HL-60 (cell line): ENCODE results near the gene ARHGEF12.

Experiments
- CTCF ChIP-seq: IDR thresholded peaks from one replicate; pipeline ENCODE4 v1.5.1; 2011; ENCODE audit warnings: low read length, control low read depth, inconsistent platforms; ENCODE audit not compliant: insufficient read depth
- GABPA ChIP-seq: IDR thresholded peaks from 2 replicates; pipeline ENCODE4 v1.6.1; 2012; ENCODE audit warnings: low read depth
- POLR2AphosphoS5 ChIP-seq: IDR thresholded peaks from 2 replicates; pipeline ENCODE4 v1.6.1; 2012; ENCODE audit warnings: low read depth

DNA sequence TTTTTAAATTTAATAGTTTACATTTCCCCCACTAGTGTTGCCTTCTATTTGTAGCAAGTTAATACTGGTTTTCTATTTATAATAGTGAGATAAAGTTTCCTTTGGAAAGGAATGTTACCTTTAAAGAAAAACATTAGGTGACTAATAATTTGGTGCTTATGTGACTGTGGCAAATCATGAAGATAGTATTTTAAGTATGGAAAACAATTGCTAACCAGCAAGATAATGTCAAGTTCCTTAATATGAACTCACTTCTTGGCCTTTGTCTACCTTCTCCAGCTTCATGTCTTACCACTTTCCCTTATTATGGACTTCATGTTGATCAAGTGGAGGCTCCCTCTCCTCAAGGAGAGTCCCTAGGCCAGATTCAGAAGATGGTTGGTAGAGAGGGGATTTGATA, 27.2 kb downstream of the ARHGEF12 start:
- TF ChIP-seq CTCF (no peak), POLR2AphosphoS5 (no peak), GABPA (no peak)
